Right ventricle myocardium inferior (tissue), 1 donor: ENCODE results near the gene NEDD9. TPM values are rescaled to one million over a fixed set of nuclear protein-coding genes. Genes with fewer than 3 reads are reported as not detected.

Experiments
- ATAC-seq: fragments of 200-7000 bp; cut with Tn5 transposase; one replicate; pipeline ENCODE4 v1.9.1; 2020; ENCODE audit warnings: mild to moderate bottlenecking, moderate library complexity
- DNase-seq: peaks from one replicate; pipeline ENCODE4 v3.0.0; 2021; ENCODE audit errors: missing footprints
- intact Hi-C: fragments of 100-400 bp; cut with DNase I; formaldehyde crosslinking; loops from one replicate; pipeline ENCODE4 v1.11.0; 2022
- total RNA-seq: library from RNA; stranded (reverse); fragmentation: NEBNext Ultra II Directional; extraction: Animal tissue kit (Norgen Biotek cat#: 25700); gene quantifications from one replicate; pipeline ENCODE4 v1.2.1, GENCODE V29; 2021
- donor health status: DM: no; HTN: yes; CAD: no; lungs with severe emphysema.

NEDD9 gene
- total RNA-seq, 1 donor from 2014 or later = 29.3 TPM

DNA sequence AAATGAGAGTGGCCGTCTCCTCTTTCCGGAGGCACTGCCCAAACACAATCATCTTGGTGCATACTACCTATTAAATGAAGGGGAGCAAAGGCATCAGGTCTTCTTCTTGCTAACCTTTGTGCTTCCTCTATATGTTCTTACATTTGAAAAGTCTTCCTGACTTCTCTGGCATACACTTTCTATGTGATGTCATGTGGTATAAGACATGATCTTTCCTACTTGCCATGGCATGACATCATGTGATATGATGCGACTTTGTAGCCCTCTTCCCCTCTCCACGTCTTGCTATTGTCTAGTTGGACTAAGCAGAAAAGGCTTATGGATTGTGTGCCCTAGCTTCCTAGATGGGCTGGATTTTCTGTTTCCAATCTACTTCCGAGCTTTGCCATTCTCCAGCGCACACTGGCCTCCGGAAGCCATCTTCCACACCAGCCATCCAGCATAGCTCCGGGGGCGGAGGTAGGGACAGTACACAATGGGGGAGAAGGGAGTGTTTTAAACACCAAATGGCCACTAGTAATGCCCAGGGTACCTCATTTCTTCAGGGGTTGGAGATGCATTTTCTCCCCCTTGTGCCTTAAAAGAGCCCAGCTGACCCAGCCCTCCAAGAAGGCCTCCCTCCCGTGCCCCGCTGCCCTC, 8.8 kb upstream of the NEDD9 start:
- ATAC-seq (no peak), DNase-seq (no peak)
- intact Hi-C loops = no loop called here

DNA sequence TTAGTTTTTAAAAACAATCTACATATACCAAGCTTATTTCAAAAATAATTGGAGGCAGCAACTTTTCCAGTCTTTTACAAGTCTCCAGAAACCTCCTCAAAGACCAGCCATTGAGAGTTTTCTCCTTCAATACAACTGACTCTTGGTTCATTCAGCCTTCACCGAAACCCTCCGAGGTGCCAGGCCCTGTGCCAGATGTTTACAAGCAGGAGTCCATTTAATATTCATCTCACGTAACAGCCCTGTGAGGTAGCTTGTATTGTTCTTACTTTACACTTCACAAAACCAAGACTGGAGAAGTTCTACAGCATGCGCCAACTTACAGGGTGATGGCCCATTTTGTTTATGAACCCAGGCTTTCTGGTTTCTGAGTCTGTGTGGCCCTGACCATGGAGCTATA, 5.5 kb upstream of the NEDD9 start:
- intact Hi-C loops = no loop called here
- DNase-seq (no peak), ATAC-seq (no peak)

DNA sequence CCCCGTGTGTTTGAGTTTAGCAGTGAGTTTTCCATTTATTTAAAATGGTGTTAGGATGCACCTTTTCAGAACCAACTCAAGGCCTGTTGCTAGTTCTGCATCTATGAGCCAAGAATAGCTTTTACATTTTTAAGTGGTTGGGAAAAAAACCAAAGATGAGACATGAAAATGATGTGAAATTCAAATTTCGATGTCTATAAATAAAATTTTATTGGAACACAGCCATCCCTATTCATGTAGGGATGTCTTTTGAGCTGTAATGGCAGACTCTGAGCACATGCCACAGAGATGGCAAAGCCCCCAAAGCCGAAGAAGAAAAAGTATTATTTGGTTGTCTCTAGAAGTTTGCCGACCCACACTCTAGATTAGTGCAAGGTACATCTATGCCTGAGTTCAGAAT, 5.0 kb upstream of the NEDD9 start:
- ATAC-seq (no peak), DNase-seq (no peak)
- intact Hi-C loops = no loop called here

DNA sequence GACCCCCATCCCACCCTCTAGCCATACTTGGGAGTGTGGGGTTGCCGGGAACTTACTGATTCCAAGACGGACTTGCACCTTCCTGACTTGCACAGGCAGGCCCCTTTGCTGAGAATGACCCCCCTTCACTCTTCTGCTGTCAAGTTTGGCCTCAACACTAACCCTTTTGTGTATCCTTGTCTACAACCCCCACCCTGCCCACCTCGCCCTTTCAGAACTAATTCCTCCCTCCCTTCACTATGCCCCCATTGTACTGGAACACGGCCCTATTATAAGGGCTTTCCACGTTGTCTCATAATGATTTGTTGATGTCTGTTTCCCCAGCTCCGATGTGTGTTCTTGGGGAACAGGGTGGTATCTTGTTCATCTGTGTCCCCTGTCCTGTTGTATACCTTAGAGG, 4.4 kb upstream of the NEDD9 start:
- intact Hi-C loops = no loop called here
- DNase-seq = no peak
- no peak for ATAC-seq

DNA sequence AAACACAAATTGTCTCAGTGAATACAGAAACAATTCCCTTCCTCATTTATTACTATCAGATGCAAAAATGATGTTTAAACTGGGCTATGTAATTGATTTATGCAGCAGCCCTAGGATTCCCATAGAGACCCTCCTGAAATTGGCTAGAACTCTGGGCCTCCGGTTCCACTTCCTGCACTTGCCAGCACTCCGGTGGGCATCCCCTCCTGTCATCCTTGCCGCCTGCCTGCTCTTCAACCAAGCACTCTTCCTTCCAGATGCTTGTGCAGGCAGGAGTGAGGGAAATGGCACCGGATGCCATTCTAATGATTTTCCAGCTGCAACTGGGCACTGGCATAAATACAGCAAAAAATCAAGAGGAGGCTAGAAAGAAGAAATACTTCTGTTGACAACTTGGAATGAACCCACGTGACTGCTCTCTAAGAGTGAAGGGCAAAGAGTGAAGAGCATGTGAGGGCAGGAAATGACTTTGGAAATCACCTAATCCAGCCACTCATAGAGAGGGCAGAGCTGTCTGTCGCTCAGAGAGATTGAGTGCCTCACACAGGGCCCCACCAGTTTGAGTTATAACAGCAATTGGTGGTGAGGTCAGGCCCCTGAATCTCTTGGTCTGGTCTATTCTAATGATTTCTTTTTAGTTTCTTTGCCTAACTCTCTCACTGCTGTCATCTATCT, 3.7 kb upstream of the NEDD9 start:
- intact Hi-C loops = no loop called here
- no peak for ATAC-seq

DNA sequence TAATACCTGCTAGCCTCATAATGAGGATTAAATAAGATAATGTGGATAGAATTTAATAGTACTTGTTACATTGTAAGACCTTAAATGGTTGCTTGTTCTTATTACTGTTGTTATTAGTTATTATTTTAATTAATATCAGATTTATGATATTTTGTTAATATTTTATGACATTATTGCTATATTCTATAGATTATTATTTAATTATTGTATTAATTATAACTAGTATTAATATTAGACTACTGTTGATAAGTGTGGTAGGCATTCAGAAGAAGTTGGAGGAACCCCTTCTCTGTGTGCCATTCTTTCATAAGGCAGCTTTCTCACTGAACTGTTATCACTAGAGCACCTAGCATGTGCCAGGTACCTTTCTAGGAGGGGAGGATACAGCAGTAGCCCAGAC, 2.6 kb upstream of the NEDD9 start:
- no peak for ATAC-seq
- DNase-seq = no peak
- intact Hi-C loops = no loop called here

More for the DNA sequence above, 3.7 kb upstream of the NEDD9 start:
- no peak for DNase-seq

DNA sequence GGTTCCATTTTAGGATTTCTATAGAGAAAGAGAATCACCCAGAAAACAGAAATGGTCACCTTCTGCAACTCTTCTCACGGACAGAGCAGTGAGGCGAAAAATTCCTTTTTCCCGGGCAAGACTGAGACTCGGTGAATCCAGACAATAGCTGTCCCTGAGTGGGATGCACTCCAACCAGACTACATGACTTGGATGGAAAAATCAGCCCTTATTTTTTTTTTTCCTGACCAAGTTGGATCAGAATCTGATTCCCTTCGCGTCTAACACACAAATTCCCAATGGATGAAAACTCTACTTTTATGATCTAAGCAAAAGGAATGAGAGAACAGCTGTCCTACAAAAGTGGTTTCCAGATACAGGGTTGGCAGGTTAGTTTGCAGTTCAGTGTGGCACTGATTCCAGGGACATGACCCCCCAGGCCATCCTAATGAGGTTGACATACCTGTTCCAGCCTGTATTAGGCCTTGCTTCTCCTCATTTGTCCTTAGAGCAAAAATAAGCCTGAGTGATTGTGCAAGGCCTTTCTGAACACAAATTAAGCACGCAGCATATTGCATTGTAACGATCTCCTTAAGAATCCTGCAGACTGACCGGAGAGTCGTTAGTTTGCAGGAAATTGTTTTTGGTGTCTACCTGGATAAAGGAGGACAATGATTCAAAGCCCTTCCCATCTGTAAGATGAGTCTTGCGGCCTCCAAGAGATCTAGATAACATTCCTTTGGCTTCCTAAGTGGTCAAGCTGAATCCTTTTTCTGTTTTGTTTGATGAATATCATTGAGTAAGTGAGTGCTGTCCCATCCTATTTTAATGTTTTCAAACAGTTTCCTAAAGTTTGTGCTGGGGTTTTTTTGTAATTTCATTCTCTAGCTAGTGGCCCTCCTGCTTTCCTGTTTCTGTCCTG, 1.5 kb upstream of the NEDD9 start:
- no peak for DNase-seq
- intact Hi-C loops = loop anchor here (2.0 kb wide), 2 partner anchors 21 to 123 kb away; no protein-coding TSS in a partner anchor
- ATAC-seq = no peak

DNA sequence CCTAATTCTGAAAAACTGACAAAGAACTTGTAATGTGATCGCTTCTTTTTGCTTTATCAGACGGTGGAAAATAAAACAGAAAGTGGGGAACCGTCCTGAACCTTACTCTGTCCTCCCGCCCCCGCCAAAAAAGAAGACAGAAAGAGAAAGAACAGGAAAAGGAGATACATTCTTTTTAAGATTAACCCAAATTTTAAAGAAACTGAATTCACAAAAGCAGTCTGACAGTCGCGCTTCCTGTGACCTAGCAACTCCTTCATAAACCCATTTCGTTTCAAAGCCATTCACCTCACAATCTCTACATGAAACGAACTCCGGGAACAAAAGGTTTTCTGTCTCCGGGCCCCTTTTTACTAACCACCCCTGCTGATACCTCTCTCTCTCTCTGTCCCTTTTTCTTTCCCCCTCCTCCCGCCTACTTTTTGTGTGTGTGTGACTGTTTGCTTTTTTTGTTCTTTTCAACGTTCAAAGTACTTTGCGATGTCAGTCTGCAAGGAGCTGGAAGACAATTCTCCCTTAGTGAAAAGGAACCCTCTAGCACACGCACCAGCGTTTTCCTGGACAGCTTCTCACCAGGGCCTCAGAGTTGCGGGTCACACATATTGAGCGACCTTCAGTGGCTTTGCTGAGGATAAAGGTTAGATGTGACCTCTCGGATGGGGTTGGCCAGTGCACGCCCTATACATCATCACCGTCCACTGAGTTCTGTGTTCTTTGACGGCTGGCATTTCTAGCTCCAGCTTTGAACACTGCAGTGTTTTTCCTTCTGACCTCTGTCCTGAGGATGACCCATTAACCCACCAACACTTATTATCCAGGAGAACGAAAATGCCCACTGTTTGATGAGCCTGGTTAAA, 530 bp upstream of the NEDD9 start:
- ATAC-seq (peak; percentile 7), DNase-seq (no peak)
- intact Hi-C loops = loop anchor here (2.0 kb wide), 2 partner anchors 20 to 124 kb away; no protein-coding TSS in a partner anchor

DNA sequence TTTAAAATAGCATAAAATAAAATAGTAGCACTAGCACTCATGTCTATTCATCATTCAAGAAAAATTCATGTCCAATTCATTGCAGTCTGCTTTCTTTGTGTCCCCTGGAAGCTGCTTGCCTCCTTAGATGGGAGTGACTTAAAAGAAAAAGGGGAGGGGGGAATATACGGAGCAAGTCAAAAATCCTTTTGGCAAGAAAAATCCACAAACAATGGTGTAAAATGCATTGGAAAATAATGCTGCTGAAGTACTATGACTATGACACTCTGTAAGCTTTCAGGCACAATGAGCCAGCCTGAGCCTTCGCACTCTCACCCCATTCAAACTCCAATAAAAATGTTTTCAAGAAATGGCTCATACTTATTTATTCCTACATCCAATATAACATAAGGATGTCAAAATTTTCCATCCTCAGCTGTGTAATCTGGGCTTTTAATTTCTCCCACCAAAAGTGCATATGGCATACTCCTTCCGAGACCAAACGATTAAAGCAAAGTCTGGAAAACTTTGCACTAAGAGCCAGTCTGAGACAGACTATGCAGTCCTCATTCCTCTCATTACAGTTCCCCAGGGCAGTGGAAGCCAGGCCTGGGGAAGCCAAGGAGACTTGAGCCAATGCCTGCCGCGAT, 790 bp downstream of the NEDD9 start:
- intact Hi-C loops = loop anchor here (2.0 kb wide), 2 partner anchors 19 to 125 kb away; no protein-coding TSS in a partner anchor
- DNase-seq = peak; percentile 70
- ATAC-seq = peak; percentile 73

DNA sequence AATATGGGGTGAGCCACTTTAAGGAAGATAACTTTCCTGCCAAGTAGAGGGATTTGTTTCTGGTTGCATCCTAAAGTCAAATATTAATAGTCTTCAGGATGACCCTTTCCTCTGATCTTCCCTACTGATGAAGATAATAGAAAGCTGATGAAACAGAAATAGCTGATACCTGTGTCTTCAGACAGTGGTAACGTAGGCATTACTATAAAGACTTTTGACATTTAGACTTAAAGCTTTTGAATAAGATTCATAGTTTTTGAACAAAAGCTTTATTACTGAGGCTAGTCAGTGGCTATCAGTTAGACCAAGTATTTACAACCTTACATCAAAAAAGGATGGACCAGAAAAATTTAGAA, 1.4 kb downstream of the NEDD9 start:
- DNase-seq (no peak), ATAC-seq (no peak)
- intact Hi-C loops = no loop called here

DNA sequence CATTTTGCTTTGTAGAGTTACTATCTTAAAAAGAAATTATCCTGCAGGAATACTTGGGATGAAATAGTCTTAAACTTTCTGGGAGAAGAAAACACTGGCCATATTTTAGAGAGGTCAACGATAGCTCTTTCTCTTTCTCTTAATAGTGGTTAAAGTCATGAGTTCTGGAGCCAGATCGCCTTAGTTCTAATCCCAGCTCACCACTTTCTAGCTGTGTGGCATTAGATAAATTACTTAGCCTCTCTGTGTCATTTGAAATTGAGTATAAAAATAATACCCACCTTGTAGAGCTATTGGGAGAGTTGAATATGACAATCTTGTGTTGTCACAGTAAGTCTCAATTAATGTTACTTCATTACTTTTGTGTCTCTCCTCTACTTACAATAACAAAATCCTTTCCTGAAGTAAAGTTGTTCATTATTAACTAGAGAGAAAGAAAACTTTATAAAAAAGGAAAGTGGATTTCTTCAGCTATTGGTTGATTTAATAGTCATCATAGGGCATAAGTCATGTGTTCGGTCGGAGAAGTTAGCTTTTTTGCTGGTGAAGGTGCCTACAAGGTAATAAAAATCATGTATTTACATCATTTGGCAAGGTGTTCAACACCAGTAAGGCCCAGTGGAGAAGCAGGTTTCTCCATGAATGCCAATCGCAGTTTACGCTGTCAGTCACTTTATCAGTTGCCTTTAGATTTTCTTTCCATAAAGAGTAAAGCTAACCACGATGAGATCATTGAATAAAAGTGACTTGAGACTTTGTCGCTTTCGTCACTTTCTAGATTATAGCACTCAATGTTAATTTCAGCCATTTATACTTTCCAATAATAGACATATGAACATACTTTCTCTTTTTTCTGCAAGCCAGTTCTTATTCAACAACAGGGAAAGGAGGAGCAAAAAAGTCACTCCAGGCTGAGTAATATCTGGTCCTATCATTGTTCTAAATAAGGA, 2.0 kb downstream of the NEDD9 start:
- no peak for DNase-seq

DNA sequence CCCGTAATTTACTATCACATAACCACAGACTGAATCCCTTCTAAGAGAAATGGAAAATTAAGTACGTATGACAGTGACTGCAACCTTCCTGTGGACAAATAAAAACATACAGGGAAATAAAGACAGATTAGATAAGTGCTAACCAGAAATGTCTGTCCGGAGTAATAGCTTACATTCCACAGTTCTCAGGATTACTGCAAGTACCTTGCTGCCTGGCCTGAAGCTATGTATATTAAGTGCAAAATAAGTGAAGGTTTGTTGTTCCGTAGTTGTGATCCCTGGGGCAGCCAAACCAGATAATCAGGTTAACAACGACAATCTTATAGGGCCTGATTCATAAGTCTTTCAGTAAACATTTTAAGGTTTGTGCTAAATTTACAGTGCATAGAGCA, 2.8 kb downstream of the NEDD9 start:
- no peak for ATAC-seq
- intact Hi-C loops = no loop called here
- DNase-seq = no peak

More for the DNA sequence above, 2.0 kb downstream of the NEDD9 start:
- intact Hi-C loops = no loop called here
- ATAC-seq = no peak

DNA sequence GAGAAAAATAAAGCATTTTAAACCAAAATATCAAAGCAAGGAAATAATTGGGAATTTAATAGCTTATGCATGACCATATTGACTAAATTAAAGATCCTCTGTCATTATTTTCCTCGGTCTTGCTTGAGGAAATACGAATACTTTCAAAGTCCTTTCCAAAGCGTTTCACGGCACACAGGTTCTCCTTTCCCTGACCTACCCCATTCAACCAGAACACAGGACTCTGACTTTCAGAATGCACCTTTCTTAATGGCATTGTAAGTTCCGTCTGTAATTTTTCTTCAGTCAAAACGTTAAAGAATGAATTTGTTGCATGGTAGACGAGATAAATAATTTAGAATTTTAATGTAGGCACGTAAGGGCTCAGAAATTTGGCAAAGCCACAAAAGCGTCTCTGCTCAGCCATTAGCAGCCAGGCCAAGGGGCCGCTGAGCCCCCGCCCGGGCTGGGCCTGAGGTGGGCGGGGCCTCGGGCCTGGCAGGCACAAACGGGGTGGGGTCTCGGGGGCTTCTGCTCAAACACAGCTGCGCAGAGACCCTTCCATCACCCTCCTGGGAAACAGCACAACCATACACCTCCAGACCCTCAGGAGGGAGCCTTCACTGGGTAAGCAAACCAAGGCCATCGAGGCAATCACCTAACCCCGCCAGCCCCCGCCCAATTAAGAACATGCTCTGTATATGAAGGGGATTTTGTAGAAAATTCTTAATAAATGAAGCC, 3.4 kb downstream of the NEDD9 start:
- intact Hi-C loops = no loop called here
- ATAC-seq = no peak
- no peak for DNase-seq

DNA sequence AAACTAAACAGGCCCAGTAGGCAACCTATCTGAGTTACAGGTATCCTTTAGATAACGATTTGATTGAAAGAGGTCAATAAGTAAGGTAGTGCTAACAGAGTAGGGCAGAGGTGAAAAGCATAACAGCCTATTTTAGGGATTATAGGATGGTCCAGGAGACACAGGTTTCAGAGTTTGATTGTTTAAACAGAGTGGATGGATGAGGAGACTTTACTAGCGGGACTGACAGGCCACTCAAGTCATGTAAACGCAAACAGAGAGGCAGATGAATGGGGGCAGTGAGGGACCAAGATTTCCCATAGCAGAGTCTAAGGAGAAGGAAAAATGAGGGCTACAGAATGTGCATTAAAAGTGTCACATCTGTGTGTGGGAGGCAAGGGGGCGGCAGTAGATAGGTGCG, 4.8 kb downstream of the NEDD9 start:
- intact Hi-C loops = no loop called here
- DNase-seq = no peak
- no peak for ATAC-seq

DNA sequence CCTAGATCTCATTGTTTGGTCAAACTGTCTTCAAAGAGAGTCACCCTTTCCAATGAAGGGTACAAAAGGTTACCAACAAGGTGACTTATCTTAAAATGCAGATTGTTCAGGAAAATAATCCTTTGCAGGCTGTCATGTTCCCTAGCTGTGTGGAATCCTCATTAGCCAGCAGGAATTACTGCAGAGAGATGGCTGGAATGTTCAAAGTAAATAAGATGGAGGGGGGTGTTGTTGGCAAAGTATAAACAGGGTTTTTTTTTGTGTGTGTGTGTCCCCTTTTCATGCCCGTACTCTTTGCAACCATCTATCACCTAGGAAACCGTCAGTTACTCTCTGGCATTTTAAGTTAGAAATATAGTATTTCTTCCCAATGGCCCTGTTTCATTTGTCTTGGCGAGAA, 6.5 kb downstream of the NEDD9 start:
- intact Hi-C loops = no loop called here
- ATAC-seq (no peak), DNase-seq (no peak)

DNA sequence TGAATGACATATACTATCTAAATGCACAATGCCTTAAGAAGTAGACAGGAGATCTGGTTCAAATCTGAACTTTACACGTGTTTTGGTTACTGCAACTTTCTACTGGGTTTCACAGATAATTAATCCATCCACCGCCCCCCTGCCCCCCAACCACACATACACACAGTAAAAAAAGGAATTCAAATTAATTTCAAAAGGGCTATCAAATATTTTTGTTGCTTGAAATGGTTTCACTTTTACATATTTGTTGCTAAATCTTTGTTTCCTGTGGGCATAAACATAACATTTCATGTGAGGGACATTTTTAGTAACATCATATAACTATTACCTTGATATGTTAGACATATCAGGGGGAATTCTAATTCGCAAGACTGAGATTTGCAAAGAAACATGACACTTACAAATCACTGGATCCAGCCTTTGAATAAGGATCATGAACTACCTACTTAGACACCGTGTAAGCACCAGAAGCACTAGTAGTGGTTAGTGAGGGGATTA, 7.5 kb downstream of the NEDD9 start:
- DNase-seq = no peak
- ATAC-seq = no peak
- intact Hi-C loops = loop anchor here (5.0 kb wide), 1 partner anchor 197 kb away; no protein-coding TSS in a partner anchor
